Smooth muscle cell of the pulmonary artery (primary cell): ENCODE data around the gene SRSF12. TPM values are rescaled to one million over a fixed set of nuclear protein-coding genes. Genes with fewer than 3 reads are reported as not detected.

Experiments used
- total RNA-seq: library from RNA; depleted of rRNA; stranded (reverse); fragments of >200 nt; gene quantifications from 2 replicates; pipeline ENCODE4 v1.2.3, GENCODE V29; 2014

The SRSF12 gene
- 0.03 and 0.33 TPM in 2 replicates for total RNA-seq

DNA sequence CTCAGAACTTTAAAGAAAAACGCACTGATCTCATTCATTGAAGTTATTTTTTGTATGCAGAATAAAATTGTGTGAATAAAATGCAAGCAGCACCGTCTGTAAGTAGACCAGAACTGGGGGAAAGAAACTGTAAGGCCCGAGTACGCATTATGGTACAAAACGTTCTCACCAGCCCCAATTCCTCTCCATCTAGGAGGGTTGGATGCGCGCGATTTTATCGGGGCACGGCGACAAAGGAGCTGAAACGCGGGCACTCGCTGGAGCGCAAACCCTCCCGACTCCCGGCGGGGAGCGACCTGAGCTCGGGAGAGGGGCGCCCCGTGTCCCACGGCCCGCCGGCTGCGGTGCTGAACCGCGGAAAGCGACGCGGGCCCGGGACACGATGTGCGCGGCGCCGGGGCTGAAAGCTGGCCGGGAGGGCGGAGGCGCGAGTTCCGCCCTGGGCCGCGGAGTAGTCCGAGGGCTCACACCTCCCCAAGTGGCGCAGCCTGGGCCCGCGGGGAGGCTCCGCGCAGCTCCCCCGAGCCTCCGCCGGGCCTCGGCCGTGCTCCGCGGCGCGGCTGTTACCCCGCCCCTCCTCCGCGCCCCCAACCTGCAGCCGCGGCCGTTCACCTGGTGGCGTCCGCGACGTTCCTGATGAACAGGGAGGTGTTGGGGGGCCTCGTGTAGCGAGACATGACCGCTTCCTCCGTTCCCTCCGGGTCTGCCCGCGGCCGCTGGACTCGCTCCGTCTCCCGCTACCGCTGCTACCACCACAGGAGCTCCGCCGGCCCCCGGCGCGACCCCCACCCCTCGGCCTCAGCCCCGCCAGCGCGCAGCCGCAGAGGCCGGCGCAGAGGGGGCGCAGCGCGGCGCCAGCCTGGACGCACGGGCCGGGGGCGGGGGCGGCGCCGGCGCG, at the start of gene SRSF12:
Gene SRSF12, minus strand, starts transcription at position 861 of the 898 bp plus-strand sequence. Its CDS starts 184 bp downstream, at position 677.

DNA sequence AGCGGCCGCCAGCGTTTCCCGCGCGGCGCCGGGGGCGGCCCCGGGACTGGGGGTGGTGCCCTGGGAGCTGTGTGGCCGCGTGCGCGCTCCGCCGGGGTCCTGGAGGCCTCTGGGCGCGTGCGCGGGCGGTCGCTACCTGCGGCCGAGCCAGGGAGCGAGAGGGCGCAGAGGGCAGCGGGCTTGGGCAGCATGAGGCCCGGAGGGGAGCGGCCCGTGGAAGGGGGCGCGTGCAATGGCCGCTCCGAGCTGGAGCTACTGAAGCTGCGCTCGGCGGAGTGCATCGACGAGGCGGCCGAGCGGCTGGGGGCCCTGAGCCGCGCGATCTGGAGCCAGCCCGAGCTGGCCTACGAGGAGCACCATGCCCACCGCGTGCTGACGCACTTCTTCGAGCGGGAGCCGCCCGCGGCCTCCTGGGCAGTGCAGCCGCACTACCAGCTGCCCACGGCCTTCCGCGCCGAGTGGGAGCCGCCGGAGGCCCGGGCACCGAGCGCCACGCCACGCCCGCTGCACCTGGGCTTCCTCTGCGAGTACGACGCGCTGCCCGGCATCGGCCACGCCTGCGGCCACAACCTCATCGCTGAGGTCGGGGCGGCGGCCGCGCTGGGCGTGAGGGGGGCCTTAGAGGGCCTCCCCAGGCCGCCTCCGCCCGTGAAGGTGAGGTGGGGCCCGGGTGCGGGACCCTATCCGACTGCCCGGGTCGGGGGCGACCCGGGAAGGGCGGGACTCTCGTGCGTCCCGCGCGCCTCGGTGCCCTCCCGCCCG, 28.3 kb upstream of the SRSF12 start, which contains the start of gene PM20D2:
Gene PM20D2, plus strand, starts transcription at position 100 of the 762 bp plus-strand sequence. Its CDS starts 90 bp downstream, at position 190.

DNA sequence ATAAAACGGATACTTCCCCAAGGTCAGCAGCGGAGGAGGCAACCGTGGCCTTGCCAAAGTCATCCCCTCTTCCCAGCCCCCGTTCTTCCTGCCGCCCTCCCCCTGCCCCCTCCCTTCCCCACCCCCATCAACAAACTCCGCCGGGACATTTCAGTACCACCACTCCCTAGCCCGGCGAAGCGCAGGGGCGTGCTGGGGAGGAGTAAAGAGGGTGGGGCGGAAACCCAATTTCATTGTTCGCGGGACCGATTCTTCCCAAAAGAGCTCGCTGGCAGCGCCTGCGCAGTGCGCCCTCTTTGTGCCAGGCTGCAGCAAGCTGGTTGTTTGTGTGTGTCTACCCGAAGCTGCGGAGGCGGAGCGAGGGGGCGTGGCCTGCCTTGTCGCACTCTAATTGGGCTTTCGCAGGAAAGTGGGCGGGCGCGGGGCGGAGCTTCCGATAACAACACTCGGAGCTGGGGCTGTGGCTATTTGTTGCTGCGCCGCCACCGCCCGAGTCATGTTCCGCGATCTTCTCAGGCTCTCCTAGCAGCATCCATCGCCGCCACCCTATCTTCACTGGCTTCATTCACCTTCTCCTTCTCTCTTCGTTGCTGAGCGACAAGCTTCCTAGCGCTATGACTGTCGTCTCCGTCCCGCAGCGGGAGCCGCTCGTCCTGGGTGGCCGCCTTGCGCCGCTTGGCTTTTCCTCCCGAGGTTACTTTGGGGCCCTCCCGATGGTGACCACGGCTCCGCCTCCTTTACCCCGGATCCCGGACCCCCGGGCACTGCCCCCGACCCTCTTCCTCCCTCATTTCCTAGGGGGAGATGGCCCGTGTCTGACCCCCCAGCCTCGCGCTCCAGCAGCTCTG, 37.4 kb downstream of the SRSF12 start, which contains the start of gene PNRC1:
Gene PNRC1, plus strand, starts transcription at position 471 of the 848 bp plus-strand sequence. Its CDS starts 144 bp downstream, at position 615.

Other genes with a start within 250 kb of the SRSF12 start
- gene RNGTT, start 154.5 kb downstream of the SRSF12 start, total RNA-seq = 16.4 and 17.9 TPM in 2 replicates
- 41.9 and 78.1 TPM in 2 replicates for gene PNRC1, start 37.3 kb downstream of the SRSF12 start, total RNA-seq
- 2.1 and 5.0 TPM in 2 replicates for gene PM20D2, start 28.0 kb upstream of the SRSF12 start, total RNA-seq
- not detected in 2 replicates for gene GABRR1, start 99.3 kb upstream of the SRSF12 start, total RNA-seq
- 0.33 TPM in 2 replicates for gene GABRR2, start 197.2 kb upstream of the SRSF12 start, total RNA-seq
- gene UBE2J1, start 234.7 kb upstream of the SRSF12 start, total RNA-seq = 26.3 and 33.6 TPM in 2 replicates